ENCODE data around the gene STXBP5.

GRCh38 chr6:147310521-147310920 lies 106.3 kb downstream of the STXBP5 start:
- no peak for TF ChIP-seq CTCF (IDR thresholded peaks at IDR 0.05)
- no peak for TF ChIP-seq EZH2 (IDR thresholded peaks at IDR 0.05; ENCODE audit: borderline replicate concordance, insufficient read depth, low read depth, low read length, poor library complexity, severe bottlenecking)
